Measurements from ENCODE around the gene ITGA11.

Gene ITGA11

GRCh38 chr15:68411735-68412134 lies 20.2 kb downstream of the ITGA11 start:
- H3K27ac ChIP-seq (ENCODE audit: low read depth, low read length): no peak overlapping the region
- no peaks in the 10 kb centered on the region for H3K4me1 ChIP-seq (ENCODE audit: control insufficient read depth, insufficient read depth, low read length)
- no peak overlapping the region for H3K9ac ChIP-seq (ENCODE audit: low read length)
- no peaks in the 10 kb centered on the region for H3K27me3 ChIP-seq (ENCODE audit: control insufficient read depth, insufficient read depth, low read length)
- H3K36me3 ChIP-seq (ENCODE audit: control insufficient read depth, insufficient read depth, low read length): no peaks in the 10 kb centered on the region
- no peak overlapping the region for H3K4me3 ChIP-seq (ENCODE audit: low read length)

GRCh38 chr15:68411343-68411675 lies 20.7 kb downstream of the ITGA11 start:
- Histone ChIP-seq H3K4me1 (ENCODE audit: control insufficient read depth, insufficient read depth, low read length) (no peaks in the 10 kb centered on the region), H3K27me3 (ENCODE audit: control insufficient read depth, insufficient read depth, low read length) (no peaks in the 10 kb centered on the region), H3K4me3 (ENCODE audit: low read length) (no peak overlapping the region), H3K9ac (ENCODE audit: low read length) (no peak overlapping the region), H3K36me3 (ENCODE audit: control insufficient read depth, insufficient read depth, low read length) (no peaks in the 10 kb centered on the region), H3K27ac (ENCODE audit: low read depth, low read length) (no peak overlapping the region)

DNA sequence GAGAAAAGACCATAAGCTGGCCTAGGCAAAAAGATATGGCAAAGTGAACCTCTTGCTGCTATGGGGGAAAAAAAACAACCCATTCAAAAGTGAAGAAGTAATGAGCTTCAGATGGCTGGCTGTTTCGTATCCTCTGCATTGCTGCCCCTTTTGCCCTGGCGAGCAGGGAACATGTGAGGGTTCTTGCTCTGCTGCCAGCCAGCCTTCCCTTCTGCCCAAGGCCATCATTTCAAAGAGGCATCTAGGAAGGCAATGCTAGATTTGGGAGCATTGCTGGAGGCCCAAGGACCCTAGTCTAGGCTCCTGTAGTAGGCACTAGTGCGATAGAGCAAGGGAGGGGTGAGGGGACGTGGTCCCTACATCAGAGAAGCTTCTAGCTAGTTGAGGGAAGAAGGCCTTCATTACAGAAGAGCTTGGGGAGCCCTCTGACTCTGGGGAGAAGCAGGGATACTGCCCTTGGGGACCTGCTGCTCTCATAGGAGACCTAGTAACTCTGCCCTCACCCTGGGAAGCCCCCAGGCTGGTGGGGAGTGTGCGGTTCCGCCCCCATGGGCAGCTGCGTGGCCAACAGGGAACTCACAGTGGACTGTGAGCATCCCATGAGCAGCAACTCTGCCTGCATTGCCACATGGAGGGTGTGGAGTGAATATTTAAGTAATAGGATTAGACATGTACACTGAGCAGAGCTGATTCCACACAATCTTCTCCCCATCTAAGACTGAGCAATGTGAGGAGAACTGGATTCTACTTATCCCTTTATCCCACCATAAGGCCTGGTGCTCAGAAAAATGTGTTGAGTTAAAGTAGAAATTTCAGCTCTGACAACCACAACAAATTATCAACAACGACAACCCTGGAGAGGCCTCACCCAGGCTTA lies 21.3 kb downstream of the ITGA11 start:
- no peaks in the 10 kb centered on the region for H3K36me3 ChIP-seq (ENCODE audit: control insufficient read depth, insufficient read depth, low read length)
- no peaks in the 10 kb centered on the region for H3K27me3 ChIP-seq (ENCODE audit: control insufficient read depth, insufficient read depth, low read length)
- H3K4me1 ChIP-seq (ENCODE audit: control insufficient read depth, insufficient read depth, low read length): no peaks in the 10 kb centered on the region
- H3K4me3 ChIP-seq (ENCODE audit: low read length): no peak overlapping the region
- no peak overlapping the region for H3K9ac ChIP-seq (ENCODE audit: low read length)
- H3K27ac ChIP-seq (ENCODE audit: low read depth, low read length): no peak overlapping the region

DNA sequence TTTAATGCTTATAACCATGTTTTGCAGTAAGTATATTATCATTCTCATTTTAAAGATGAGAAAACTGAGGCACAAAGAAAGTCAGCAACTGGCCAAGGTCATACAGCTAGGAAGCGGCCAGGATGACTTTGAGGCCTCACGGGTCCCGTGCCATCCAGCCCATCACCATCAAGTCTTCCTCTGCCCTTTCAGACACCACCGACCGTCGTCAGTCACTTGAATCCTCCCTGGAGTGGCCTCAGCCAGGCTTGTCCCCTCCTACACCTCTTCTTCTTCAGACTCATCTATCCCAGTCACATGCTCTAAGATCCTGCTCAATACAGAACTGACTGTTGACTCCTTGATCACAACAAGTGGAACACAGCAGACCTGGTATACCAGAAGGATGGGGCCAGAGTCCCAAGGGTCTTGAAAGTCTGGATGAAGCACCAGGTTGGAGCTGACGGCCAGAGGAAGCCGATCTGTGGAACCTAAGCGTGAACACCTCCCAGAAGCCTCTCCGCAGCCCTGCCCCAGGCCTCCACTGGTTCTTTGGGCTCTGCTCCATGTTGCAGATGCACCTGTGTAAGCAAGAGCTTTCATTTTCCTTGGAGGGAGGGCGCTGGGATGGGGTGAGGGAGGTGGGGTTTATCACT lies 22.1 kb downstream of the ITGA11 start:
- Histone ChIP-seq H3K36me3 (ENCODE audit: control insufficient read depth, insufficient read depth, low read length) (no peaks in the 10 kb centered on the region), H3K27me3 (ENCODE audit: control insufficient read depth, insufficient read depth, low read length) (no peaks in the 10 kb centered on the region), H3K9ac (ENCODE audit: low read length) (no peak overlapping the region), H3K27ac (ENCODE audit: low read depth, low read length) (no peak overlapping the region), H3K4me1 (ENCODE audit: control insufficient read depth, insufficient read depth, low read length) (no peaks in the 10 kb centered on the region), H3K4me3 (ENCODE audit: low read length) (no peak overlapping the region)

GRCh38 chr15:68408971-68409370 lies 23.0 kb downstream of the ITGA11 start:
- H3K27ac ChIP-seq (ENCODE audit: low read depth, low read length): no peak overlapping the region
- H3K27me3 ChIP-seq (ENCODE audit: control insufficient read depth, insufficient read depth, low read length): no peaks in the 10 kb centered on the region
- H3K9ac ChIP-seq (ENCODE audit: low read length): no peak overlapping the region
- no peaks in the 10 kb centered on the region for H3K36me3 ChIP-seq (ENCODE audit: control insufficient read depth, insufficient read depth, low read length)
- no peaks in the 10 kb centered on the region for H3K4me1 ChIP-seq (ENCODE audit: control insufficient read depth, insufficient read depth, low read length)
- H3K4me3 ChIP-seq (ENCODE audit: low read length): no peak overlapping the region

DNA sequence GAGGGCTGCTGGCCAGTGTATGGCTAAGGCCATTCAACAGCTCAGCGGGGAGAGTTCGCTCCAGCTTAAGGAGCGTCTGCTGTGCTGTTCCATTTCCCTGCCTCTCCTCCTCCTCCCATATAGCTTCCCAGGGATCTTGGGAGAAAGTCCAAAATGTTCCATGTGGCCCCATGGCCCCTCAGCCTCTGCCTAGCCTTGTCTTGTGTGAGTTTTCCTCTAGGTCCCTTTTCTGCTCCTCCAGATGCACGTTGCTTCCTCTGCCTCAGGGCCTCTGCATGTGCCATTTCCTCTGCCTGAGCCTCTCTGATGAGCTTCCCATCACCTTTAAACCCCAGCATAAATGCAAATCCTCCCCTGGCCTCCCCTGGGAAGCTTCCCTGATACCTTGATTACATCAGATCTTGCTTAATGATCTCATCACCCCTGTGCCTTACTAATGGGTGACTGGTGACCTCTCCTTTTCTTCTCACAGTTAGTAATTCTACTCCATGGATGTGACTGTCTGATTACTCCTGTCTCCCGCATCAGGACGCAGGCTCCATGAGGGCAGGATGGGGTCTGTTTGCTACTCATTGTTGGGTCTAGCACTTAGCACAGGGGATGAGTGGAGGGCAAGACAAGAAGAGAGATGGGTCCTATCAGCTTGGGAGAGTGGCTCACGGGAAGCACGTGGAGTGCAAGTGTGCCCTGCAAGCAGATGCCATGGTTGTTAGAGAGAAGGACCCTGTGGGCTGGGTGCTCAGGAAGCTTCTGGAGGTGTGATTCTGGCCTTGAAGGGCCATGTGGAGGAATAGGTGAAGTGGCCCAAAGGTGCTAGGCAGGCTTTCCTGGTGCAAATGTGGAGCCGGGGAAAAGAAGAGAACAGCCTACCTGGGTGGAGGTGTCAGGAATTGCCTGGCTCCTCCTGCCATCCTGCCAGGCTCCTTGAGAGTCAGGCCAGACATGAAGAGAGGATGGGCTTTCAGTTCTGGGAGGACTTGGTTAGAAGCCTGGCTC lies 23.8 kb downstream of the ITGA11 start:
- Histone ChIP-seq H3K4me3 (ENCODE audit: low read length) (no peak overlapping the region), H3K36me3 (ENCODE audit: control insufficient read depth, insufficient read depth, low read length) (no peaks in the 10 kb centered on the region), H3K27me3 (ENCODE audit: control insufficient read depth, insufficient read depth, low read length) (no peaks in the 10 kb centered on the region), H3K4me1 (ENCODE audit: control insufficient read depth, insufficient read depth, low read length) (no peaks in the 10 kb centered on the region), H3K9ac (ENCODE audit: low read length) (no peak overlapping the region), H3K27ac (ENCODE audit: low read depth, low read length) (no peak overlapping the region)

DNA sequence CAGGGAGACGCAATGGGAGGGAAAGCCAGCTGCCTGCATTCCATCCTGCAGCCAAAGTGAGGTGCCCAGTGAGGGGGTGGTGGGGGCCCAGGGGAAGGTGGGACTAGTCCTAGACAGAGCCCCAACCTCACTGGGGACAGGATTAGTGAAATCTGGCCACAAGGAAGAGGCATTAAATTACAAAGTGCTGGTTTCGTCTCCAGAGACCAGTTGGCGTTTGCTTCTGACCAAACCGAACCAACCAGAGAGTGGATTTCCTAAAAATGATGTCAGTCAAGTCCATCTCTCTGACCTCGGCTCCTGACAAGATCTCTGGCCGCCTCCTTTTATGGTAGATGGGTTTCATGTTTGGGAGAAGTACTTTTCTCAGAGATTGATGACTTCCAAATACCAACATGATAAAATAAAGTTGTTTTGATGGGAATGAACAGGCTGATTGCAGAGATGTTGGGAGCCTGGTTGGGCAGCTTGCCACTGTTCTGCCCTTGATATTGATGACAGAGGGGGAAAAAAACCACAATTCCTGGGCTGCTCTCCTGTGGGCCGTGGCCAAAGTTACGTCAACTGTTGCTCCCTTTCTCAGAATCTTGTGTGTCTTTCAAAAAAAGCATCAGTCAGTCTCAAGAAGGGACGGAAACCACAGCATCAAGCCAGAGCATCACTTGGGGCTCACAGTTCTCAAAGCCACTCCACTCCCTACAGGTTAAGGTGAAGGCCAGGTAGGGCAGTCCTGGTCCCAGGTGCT lies 24.6 kb downstream of the ITGA11 start:
- H3K4me1 ChIP-seq (ENCODE audit: control insufficient read depth, insufficient read depth, low read length): no peaks in the 10 kb centered on the region
- H3K27me3 ChIP-seq (ENCODE audit: control insufficient read depth, insufficient read depth, low read length): no peaks in the 10 kb centered on the region
- no peak overlapping the region for H3K9ac ChIP-seq (ENCODE audit: low read length)
- no peak overlapping the region for H3K27ac ChIP-seq (ENCODE audit: low read depth, low read length)
- H3K36me3 ChIP-seq (ENCODE audit: control insufficient read depth, insufficient read depth, low read length): no peaks in the 10 kb centered on the region
- no peak overlapping the region for H3K4me3 ChIP-seq (ENCODE audit: low read length)

DNA sequence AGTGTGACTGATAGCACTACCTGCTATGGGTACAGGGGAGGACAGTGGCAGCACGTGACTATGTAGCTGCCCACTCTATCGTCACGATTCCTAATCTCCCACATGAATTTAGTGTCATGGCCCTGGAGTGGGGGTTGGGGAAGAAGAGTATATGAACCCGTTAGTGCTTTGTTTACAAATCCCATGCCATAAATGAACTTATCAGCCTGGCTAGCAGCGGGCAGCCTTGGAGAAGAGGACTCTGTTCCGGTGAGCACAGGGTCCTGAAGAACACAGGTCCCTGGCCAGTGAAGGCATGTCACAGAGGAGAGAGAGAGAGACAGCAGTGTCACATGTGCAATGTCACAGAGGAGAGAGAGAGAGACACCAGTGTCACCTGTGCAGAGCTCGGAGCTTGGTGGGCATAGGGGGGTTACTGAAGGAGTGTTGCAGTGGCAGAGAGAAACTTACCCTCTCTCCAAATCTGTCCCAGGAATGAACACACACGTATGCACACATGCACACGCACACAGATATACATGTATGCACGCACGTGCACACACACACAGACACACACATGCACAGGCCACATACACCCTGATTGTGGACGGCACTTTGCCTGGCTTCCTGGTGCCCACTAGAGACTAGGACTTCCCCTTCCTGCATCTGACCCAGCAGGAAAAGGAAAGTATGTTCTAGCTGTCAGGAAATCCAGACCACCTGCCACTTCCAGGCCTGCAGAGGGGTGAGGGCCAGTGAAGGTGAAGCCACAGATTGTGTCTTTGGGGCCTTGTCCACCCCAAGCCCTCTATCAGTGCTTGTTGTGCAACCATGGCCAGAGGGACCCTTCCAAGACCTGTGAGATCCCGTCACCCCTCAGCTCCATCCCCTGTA lies 26.3 kb downstream of the ITGA11 start:
- H3K4me3 ChIP-seq (ENCODE audit: low read length): no peak overlapping the region
- H3K4me1 ChIP-seq (ENCODE audit: control insufficient read depth, insufficient read depth, low read length): no peaks in the 10 kb centered on the region
- H3K36me3 ChIP-seq (ENCODE audit: control insufficient read depth, insufficient read depth, low read length): no peaks in the 10 kb centered on the region
- H3K27me3 ChIP-seq (ENCODE audit: control insufficient read depth, insufficient read depth, low read length): no peaks in the 10 kb centered on the region
- H3K9ac ChIP-seq (ENCODE audit: low read length): no peak overlapping the region
- no peak overlapping the region for H3K27ac ChIP-seq (ENCODE audit: low read depth, low read length)

DNA sequence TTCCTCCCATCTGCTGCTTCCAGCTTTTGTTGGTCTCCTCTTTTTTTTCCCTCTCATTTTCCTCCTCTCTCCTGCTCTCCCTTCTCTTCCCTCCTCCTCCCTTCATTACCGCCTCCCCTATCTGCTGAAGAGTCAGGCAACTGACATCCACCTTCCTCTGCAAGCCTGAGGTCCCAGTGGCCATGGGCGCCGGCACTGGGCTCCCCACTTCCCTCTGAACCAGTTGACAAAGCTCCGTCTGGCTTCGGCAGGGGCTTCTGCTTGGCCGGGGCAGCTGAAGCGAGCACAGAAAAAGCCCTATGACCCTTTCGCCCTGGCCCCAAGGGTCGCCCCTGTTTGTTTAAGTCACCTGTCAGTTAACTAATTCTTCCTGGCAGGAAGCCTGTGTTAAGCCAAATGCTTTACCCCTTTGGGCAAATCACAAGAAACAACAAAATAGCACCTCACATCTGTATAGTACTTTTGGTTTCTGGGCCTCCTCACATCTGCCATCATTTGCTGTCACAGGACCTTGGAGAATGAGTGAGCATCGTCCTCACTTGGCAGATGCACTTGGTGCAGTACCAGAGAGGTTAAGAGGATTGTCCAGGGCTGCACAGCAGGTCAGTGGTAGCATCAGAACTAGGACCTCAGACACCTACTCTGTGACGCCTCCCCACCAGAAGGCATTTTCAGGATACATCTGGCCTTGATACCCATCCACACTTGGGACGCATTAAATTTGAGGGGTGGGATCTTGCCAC lies 27.7 kb downstream of the ITGA11 start:
- Histone ChIP-seq H3K27me3 (ENCODE audit: control insufficient read depth, insufficient read depth, low read length) (no peaks in the 10 kb centered on the region), H3K36me3 (ENCODE audit: control insufficient read depth, insufficient read depth, low read length) (no peaks in the 10 kb centered on the region), H3K4me1 (ENCODE audit: control insufficient read depth, insufficient read depth, low read length) (no peaks in the 10 kb centered on the region), H3K4me3 (ENCODE audit: low read length) (no peak overlapping the region), H3K27ac (ENCODE audit: low read depth, low read length) (no peak overlapping the region), H3K9ac (ENCODE audit: low read length) (no peak overlapping the region)

GRCh38 chr15:68403161-68403941 lies 28.6 kb downstream of the ITGA11 start:
- H3K27ac ChIP-seq (ENCODE audit: low read depth, low read length): no peak overlapping the region
- H3K4me1 ChIP-seq (ENCODE audit: control insufficient read depth, insufficient read depth, low read length): no peaks in the 10 kb centered on the region

More at GRCh38 chr15:68403161-68403941, 28.6 kb downstream of the ITGA11 start:
- Histone ChIP-seq H3K27me3 (ENCODE audit: control insufficient read depth, insufficient read depth, low read length) (no peaks in the 10 kb centered on the region), H3K36me3 (ENCODE audit: control insufficient read depth, insufficient read depth, low read length) (no peaks in the 10 kb centered on the region), H3K4me3 (ENCODE audit: low read length) (no peak overlapping the region), H3K9ac (ENCODE audit: low read length) (no peak overlapping the region)

All from rectal smooth muscle tissue (tissue), 1 donor.